ENCODE results near the gene KCNC1. TPM values are rescaled to one million over a fixed set of nuclear protein-coding genes. Genes with fewer than 3 reads are reported as not detected.

KCNC1 gene
- total RNA-seq, 1 experiment from 2014 or later = 0.20 TPM

- POLR2A ChIA-PET = interaction anchor here (1.1 kb wide), 1 partner anchor 31 kb away, joined by 3 read pairs; no protein-coding TSS in a partner anchor
Observed at GRCh38 chr11:17747131-17747955, 12.8 kb downstream of the KCNC1 start.

GRCh38 chr11:17748044-17748443 lies 13.5 kb downstream of the KCNC1 start:
- Mint-ChIP-seq H3K4me1 (no peaks in the 10 kb centered on the region), H3K9me3 (no peaks in the 10 kb centered on the region), H3K27ac (no peak overlapping the region), H3K4me3 (no peak overlapping the region), H3K36me3 (no peaks in the 10 kb centered on the region), H3K27me3 (ENCODE audit: low read depth) (no peaks in the 10 kb centered on the region; the same call in none of the 2 replicates)
- DNase-seq (ENCODE audit: low spot score) (no peak), ATAC-seq (no peak)
- POLR2A ChIA-PET = no interaction called here
- CTCF ChIA-PET = interaction anchor here (0.7 to 4.4 kb wide), 4 partner anchors 9 to 19 kb away, joined by 3 to 28 read pairs (median 8); partner anchors contain the start of gene KCNC1
- TF ChIP-seq NR2C2 (CRISPR knock-in tag; IDR thresholded peaks at IDR 0.05) (no peak), FOXP4 (CRISPR knock-in tag; IDR thresholded peaks at IDR 0.05) (no peak), SP1 (CRISPR knock-in tag; conservative IDR thresholded peaks at IDR 0.05) (no peak), MYBL2 (CRISPR knock-in tag; IDR thresholded peaks at IDR 0.05) (no peak), EMX1 (CRISPR knock-in tag; IDR thresholded peaks at IDR 0.05) (no peak), ATF1 (CRISPR knock-in tag; IDR thresholded peaks at IDR 0.05) (no peak), RORB (CRISPR knock-in tag; IDR thresholded peaks at IDR 0.05) (no peak), ZNF671 (CRISPR knock-in tag; IDR thresholded peaks at IDR 0.05) (no peak), NFATC4 (CRISPR knock-in tag; IDR thresholded peaks at IDR 0.05) (no peak), AR (CRISPR knock-in tag; IDR thresholded peaks at IDR 0.05) (no peak)
- TF ChIP-seq, protein P1, sequence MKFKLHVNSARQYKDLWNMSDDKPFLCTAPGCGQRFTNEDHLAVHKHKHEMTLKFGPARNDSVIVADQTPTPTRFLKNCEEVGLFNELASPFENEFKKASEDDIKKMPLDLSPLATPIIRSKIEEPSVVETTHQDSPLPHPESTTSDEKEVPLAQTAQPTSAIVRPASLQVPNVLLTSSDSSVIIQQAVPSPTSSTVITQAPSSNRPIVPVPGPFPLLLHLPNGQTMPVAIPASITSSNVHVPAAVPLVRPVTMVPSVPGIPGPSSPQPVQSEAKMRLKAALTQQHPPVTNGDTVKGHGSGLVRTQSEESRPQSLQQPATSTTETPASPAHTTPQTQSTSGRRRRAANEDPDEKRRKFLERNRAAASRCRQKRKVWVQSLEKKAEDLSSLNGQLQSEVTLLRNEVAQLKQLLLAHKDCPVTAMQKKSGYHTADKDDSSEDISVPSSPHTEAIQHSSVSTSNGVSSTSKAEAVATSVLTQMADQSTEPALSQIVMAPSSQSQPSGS (CRISPR knock-in tag; IDR thresholded peaks at IDR 0.05; ENCODE audit: borderline replicate concordance, low read depth) = no peak

More at GRCh38 chr11:17747131-17747955, 12.8 kb downstream of the KCNC1 start:
- no peak overlapping the region for H3K4me3 Mint-ChIP-seq
- ATAC-seq (no peak), DNase-seq (ENCODE audit: low spot score) (no peak)
- H3K27me3 Mint-ChIP-seq (ENCODE audit: low read depth) = no peaks in the 10 kb centered on the region; the same call in none of the 2 replicates
- no peak overlapping the region for H3K27ac Mint-ChIP-seq
- no peaks in the 10 kb centered on the region for H3K4me1 Mint-ChIP-seq
- TF ChIP-seq RORB (CRISPR knock-in tag; IDR thresholded peaks at IDR 0.05) = no peak
- no peak for TF ChIP-seq AR (CRISPR knock-in tag; IDR thresholded peaks at IDR 0.05)
- TF ChIP-seq, protein P2, sequence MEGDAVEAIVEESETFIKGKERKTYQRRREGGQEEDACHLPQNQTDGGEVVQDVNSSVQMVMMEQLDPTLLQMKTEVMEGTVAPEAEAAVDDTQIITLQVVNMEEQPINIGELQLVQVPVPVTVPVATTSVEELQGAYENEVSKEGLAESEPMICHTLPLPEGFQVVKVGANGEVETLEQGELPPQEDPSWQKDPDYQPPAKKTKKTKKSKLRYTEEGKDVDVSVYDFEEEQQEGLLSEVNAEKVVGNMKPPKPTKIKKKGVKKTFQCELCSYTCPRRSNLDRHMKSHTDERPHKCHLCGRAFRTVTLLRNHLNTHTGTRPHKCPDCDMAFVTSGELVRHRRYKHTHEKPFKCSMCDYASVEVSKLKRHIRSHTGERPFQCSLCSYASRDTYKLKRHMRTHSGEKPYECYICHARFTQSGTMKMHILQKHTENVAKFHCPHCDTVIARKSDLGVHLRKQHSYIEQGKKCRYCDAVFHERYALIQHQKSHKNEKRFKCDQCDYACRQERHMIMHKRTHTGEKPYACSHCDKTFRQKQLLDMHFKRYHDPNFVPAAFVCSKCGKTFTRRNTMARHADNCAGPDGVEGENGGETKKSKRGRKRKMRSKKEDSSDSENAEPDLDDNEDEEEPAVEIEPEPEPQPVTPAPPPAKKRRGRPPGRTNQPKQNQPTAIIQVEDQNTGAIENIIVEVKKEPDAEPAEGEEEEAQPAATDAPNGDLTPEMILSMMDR (IDR thresholded peaks at IDR 0.05) = no peak
- TF ChIP-seq EMX1 (CRISPR knock-in tag; IDR thresholded peaks at IDR 0.05) = no peak
- TF ChIP-seq FOXP1 (CRISPR knock-in tag; IDR thresholded peaks at IDR 0.05; ENCODE audit: borderline replicate concordance) = no peak
- no peak for TF ChIP-seq FOXK1 (CRISPR knock-in tag; IDR thresholded peaks at IDR 0.05)
- TF ChIP-seq, protein P3, sequence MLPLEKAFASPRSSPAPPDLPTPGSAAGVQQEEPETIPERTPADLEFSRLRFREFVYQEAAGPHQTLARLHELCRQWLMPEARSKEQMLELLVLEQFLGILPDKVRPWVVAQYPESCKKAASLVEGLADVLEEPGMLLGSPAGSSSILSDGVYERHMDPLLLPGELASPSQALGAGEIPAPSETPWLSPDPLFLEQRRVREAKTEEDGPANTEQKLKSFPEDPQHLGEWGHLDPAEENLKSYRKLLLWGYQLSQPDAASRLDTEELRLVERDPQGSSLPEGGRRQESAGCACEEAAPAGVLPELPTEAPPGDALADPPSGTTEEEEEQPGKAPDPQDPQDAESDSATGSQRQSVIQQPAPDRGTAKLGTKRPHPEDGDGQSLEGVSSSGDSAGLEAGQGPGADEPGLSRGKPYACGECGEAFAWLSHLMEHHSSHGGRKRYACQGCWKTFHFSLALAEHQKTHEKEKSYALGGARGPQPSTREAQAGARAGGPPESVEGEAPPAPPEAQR (CRISPR knock-in tag; IDR thresholded peaks at IDR 0.05) = no peak
- TF ChIP-seq NR2C2 (CRISPR knock-in tag; IDR thresholded peaks at IDR 0.05) = no peak
- TF ChIP-seq ZNF219 (CRISPR knock-in tag; IDR thresholded peaks at IDR 0.05; ENCODE audit: borderline replicate concordance) = no peak
- CTCF ChIA-PET = interaction anchor here (0.6 to 4.4 kb wide), 5 partner anchors 8 to 19 kb away, joined by 3 to 28 read pairs (median 7); partner anchors contain the start of gene KCNC1
- no peaks in the 10 kb centered on the region for H3K9me3 Mint-ChIP-seq
- H3K36me3 Mint-ChIP-seq = no peaks in the 10 kb centered on the region
